ENCODE measurements around the gene RTKN2. TPM values are rescaled to one million over a fixed set of nuclear protein-coding genes. Genes with fewer than 3 reads are reported as not detected.

Gene RTKN2
- total and polyA plus RNA-seq, 9 of the 15 experiments (the other 6 are each of a cell fraction or from before 2014, with no cell fraction given) = 0.03 to 0.11 (median 0.05) TPM; not detected in 2

GRCh38 chr10:62175251-62175650, 93.4 kb downstream of the RTKN2 start:
- intact Hi-C loops (cut with micrococcal nuclease) = no loop called here
- Histone ChIP-seq H3K9me1 (ENCODE audit: control insufficient read depth, insufficient read depth, low read length) (no peaks in the 10 kb centered on the region), H3K36me3 (ENCODE audit: control insufficient read depth, insufficient read depth, low read length) (no peaks in the 10 kb centered on the region), H3K4me1 (replicated peaks in 1 of 2; ENCODE audit: control insufficient read depth in 2 of 2, insufficient read depth in 2 of 2, low read length in 2 of 2) (no peaks in the 10 kb centered on the region), H4K20me1 (replicated peaks; ENCODE audit: control insufficient read depth, insufficient read depth, low read length) (no peaks in the 10 kb centered on the region), H3K9me3 (replicated peaks; ENCODE audit: control insufficient read depth, insufficient read depth, low read depth, low read length) (no peaks in the 10 kb centered on the region), H3K4me2 (ENCODE audit: insufficient read depth, low read length) (no peak overlapping the region), H3K4me3 (no peak overlapping the region), H3K27me3 (ENCODE audit: control insufficient read depth in 2 of 2, insufficient read depth in 2 of 2, low read length in 2 of 2) (no peaks in the 10 kb centered on the region), H3K27ac (ENCODE audit: extremely low read depth, low read depth, low read length) (no peak overlapping the region), H2AFZ (ENCODE audit: low read depth, low read length) (no peak overlapping the region), H3K79me2 (ENCODE audit: control insufficient read depth, insufficient read depth, low read length) (no peaks in the 10 kb centered on the region), H3K9ac (ENCODE audit: insufficient read depth in 1 of 2, low read depth in 2 of 2, low read length in 2 of 2) (no peak overlapping the region)
- ChIA-PET POLR2A (interaction anchor here (1.4 kb wide), 1 partner anchor 17 kb away, joined by 3 read pairs; no protein-coding TSS in a partner anchor), CTCF (ENCODE audit: low intra/inter-chr PET ratio) (no interaction called here)
- in situ Hi-C loops (cut with MboI) = no loop called here
- 0% methylated on average over 2 of the region's 2 CpGs for WGBS (ENCODE audit: insufficient coverage, low coverage, missing lambda C conversion rate)
- BruUV-seq (replicated peaks) = no TSS peak
- DNase-seq (ENCODE audit: extremely low read depth in 1 of 4, low spot score in 3 of 4) (no peak), ATAC-seq (no peak), FAIRE-seq (no peak)
- TF ChIP-seq ZNF134 (CRISPR knock-in tag; conservative IDR thresholded peaks at IDR 0.05) (no peak), ZNF174 (CRISPR knock-in tag; IDR thresholded peaks at IDR 0.05) (no peak), TOE1 (IDR thresholded peaks at IDR 0.05; ENCODE audit: borderline replicate concordance) (no peak), TOE1 (CRISPR knock-in tag; IDR thresholded peaks at IDR 0.05; ENCODE audit: borderline replicate concordance, low read depth) (no peak), ZBTB17 (CRISPR knock-in tag; IDR thresholded peaks at IDR 0.05) (no peak), ZBTB49 (CRISPR knock-in tag; IDR thresholded peaks at IDR 0.05; ENCODE audit: borderline replicate concordance) (no peak), ZNF324 (CRISPR knock-in tag; IDR thresholded peaks at IDR 0.05) (no peak), HDAC1 (IDR thresholded peaks at IDR 0.05) (no peak), CEBPB (tag; IDR thresholded peaks at IDR 0.05) (no peak), PPARD (CRISPR knock-in tag; IDR thresholded peaks at IDR 0.05) (no peak), ZNF263 (CRISPR knock-in tag; IDR thresholded peaks at IDR 0.05; ENCODE audit: borderline replicate concordance) (no peak), ZNF318 (IDR thresholded peaks at IDR 0.05; ENCODE audit: borderline replicate concordance in 1 of 2, low read depth in 1 of 2) (no peak), KLF13 (tag; IDR thresholded peaks at IDR 0.05; ENCODE audit: borderline replicate concordance, low read depth) (no peak), ARID1B (IDR thresholded peaks at IDR 0.05) (no peak)

Data from K562 (cell line).